ENCODE data around the gene MMGT1. TPM values are rescaled to one million over a fixed set of nuclear protein-coding genes. Genes with fewer than 3 reads are reported as not detected.

The MMGT1 gene
- total RNA-seq, 1 experiment from 2014 or later = 26.2 TPM

DNA sequence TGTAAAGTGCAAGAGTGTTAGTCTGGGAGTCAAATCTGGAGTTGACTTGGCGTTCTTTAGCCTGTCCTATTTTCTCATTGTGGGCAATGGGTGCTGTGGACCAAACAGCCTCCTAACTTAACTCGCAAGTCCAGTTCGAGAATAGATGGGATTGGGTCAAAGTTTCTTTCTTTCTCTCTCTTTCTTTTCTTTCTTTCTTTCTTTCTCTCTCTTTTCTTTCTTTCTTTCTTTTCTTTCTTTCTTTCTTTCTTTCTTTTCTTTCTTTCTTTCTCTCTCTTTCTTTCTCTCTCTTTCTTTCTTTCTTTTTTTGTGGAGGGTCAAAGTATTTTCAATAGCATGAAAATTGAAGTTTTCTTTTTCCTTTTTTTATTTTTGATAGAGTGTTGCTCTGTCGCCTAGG is 14.5 kb upstream of the MMGT1 start:
- Histone ChIP-seq H3K27me3 (ENCODE audit: insufficient read depth, low read depth) (no peaks in the 10 kb centered on the region), H3K9me3 (ENCODE audit: insufficient read depth, low read depth) (no peaks in the 10 kb centered on the region), H3K4me2 (no peak overlapping the region), H3F3A (ENCODE audit: insufficient read depth, low read depth) (no peaks in the 10 kb centered on the region), H3K36me3 (ENCODE audit: low read depth) (no peaks in the 10 kb centered on the region), H2AFZ (no peak overlapping the region), H4K20me1 (ENCODE audit: insufficient read depth) (no peaks in the 10 kb centered on the region), H3K9me2 (ENCODE audit: insufficient read depth) (no peaks in the 10 kb centered on the region), H3K79me2 (ENCODE audit: low read depth) (no peaks in the 10 kb centered on the region; the same call in 1 of the 2 replicates), H3K4me3 (no peak overlapping the region), H3K27ac (no peak overlapping the region), H3K4me1 (replicated peaks; ENCODE audit: insufficient read depth) (peaks cover 18% of the 10 kb centered on the region; the same call in 1 of the 2 replicates)
- intact Hi-C loops (cut with micrococcal nuclease; ENCODE audit: unreplicated experiment) = no loop called here
- TF ChIP-seq EZH2 (IDR thresholded peaks at IDR 0.05; ENCODE audit: low read depth) = no peak
- TF ChIP-seq, protein P1, sequence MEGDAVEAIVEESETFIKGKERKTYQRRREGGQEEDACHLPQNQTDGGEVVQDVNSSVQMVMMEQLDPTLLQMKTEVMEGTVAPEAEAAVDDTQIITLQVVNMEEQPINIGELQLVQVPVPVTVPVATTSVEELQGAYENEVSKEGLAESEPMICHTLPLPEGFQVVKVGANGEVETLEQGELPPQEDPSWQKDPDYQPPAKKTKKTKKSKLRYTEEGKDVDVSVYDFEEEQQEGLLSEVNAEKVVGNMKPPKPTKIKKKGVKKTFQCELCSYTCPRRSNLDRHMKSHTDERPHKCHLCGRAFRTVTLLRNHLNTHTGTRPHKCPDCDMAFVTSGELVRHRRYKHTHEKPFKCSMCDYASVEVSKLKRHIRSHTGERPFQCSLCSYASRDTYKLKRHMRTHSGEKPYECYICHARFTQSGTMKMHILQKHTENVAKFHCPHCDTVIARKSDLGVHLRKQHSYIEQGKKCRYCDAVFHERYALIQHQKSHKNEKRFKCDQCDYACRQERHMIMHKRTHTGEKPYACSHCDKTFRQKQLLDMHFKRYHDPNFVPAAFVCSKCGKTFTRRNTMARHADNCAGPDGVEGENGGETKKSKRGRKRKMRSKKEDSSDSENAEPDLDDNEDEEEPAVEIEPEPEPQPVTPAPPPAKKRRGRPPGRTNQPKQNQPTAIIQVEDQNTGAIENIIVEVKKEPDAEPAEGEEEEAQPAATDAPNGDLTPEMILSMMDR (conservative IDR thresholded peaks at IDR 0.05) = no peak
- no peak for DNase-seq
- CTCF ChIA-PET = no interaction called here
- no TSS peak for BruUV-seq (replicated peaks)
- POLR2A ChIA-PET (ENCODE audit: unreplicated experiment) = no interaction called here

DNA sequence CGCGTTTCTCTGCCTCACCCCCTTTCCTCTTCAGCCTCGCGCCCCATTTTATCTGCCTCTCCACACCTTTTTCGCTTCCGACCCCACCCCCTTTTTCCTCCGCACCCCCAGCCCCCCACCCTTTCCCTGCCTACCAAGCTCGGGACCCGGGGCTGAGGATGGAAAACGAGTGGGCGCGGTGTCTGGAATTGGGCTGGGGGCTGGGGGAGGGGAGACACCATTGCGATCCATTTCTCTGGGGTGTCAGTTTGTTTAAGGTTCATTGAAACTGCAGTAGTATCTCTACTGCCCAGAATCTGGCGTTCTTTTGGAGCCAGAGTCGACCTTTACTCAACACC is 12.2 kb upstream of the MMGT1 start:
- Histone ChIP-seq H3K4me1 (replicated peaks; ENCODE audit: insufficient read depth) (peaks cover 27% of the 10 kb centered on the region), H3K79me2 (ENCODE audit: low read depth) (no peaks in the 10 kb centered on the region; the same call in 1 of the 2 replicates), H3K36me3 (ENCODE audit: low read depth) (no peaks in the 10 kb centered on the region), H3K9me2 (ENCODE audit: insufficient read depth) (no peaks in the 10 kb centered on the region), H3K4me3 (peak overlapping the region; percentile 81), H3K27me3 (ENCODE audit: insufficient read depth, low read depth) (no peaks in the 10 kb centered on the region), H3K27ac (no peak overlapping the region), H4K20me1 (ENCODE audit: insufficient read depth) (no peaks in the 10 kb centered on the region), H3K4me2 (peak overlapping the region; percentile 91), H2AFZ (peak overlapping the region; percentile 89), H3K9me3 (ENCODE audit: insufficient read depth, low read depth) (no peaks in the 10 kb centered on the region), H3F3A (ENCODE audit: insufficient read depth, low read depth) (no peaks in the 10 kb centered on the region)
- ChIA-PET CTCF (interaction anchor here (0.7 kb wide), 1 partner anchor 200 kb away, joined by 11 read pairs; no protein-coding TSS in a partner anchor), POLR2A (ENCODE audit: unreplicated experiment) (no interaction called here)
- no TSS peak for BruUV-seq (replicated peaks)
- TF ChIP-seq, protein P1 (conservative IDR thresholded peaks at IDR 0.05) = no peak
- TF ChIP-seq EZH2 (IDR thresholded peaks at IDR 0.05; ENCODE audit: low read depth) = no peak
- intact Hi-C loops (cut with micrococcal nuclease; ENCODE audit: unreplicated experiment) = loop anchor here (1.0 kb wide), 1 partner anchor 9 kb away; no protein-coding TSS in a partner anchor
- DNase-seq = no peak

DNA sequence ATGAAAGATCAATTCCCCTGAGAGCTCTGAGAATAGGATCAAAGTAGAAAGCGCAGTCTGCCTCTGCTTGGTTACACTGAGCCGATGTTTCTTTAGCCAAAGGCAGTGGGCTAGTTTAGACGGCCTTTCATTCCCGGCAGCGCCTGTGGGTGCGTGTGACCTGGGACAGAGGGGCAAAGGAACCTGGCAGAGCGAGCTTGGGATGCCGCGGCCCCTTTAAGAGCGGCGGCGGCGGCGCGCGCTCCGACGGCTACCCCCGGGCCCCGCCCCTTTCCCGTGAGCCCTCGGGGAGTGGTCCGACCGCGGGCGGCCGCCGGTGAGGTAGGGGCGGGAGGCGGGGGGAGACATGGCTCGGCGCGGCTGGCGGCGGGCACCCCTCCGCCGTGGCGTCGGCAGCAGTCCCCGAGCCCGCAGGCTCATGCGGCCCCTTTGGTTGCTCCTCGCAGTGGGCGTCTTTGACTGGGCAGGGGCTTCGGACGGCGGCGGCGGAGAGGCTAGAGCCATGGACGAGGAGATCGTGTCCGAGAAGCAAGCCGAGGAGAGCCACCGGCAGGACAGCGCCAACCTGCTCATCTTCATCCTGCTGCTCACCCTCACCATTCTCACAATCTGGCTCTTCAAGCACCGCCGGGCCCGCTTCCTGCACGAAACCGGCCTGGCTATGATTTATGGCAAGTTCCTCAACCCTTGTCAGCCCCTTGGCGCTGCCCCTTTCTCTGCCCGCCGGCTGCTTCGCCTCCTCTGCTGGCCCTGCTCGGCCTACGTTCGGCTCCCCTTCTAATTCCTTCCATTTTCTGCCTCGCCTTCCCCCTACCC is 11.6 kb upstream of the MMGT1 start, which contains the start of gene SLC9A6:
Gene SLC9A6, plus strand, starts transcription at position 279 of the 816 bp plus-strand sequence. Its CDS starts 224 bp downstream, at position 503.
- ChIA-PET CTCF (interaction anchor here (0.7 kb wide), 2 partner anchors 201 to 1066 kb away, joined by 10 to 11 read pairs; no protein-coding TSS in a partner anchor), POLR2A (ENCODE audit: unreplicated experiment) (interaction anchor here (0.6 kb wide), 1 partner anchor 631 kb away, joined by 3 read pairs; no protein-coding TSS in a partner anchor)
- peak within 1 kb of the TSS; percentile 89 for H2AFZ ChIP-seq
- no peaks in the 10 kb centered on the region for H3K9me2 ChIP-seq (ENCODE audit: insufficient read depth)
- peaks cover 27% of the 10 kb centered on the region for H3K4me1 ChIP-seq (replicated peaks; ENCODE audit: insufficient read depth)
- no peaks in the 10 kb centered on the region for H4K20me1 ChIP-seq (ENCODE audit: insufficient read depth)
- no peaks in the 10 kb centered on the region for H3F3A ChIP-seq (ENCODE audit: insufficient read depth, low read depth)
- no peaks in the 10 kb centered on the region for H3K27me3 ChIP-seq (ENCODE audit: insufficient read depth, low read depth)
- no TSS peak for BruUV-seq (replicated peaks)
- no peak within 1 kb of the TSS for H3K27ac ChIP-seq
- TF ChIP-seq EZH2 (IDR thresholded peaks at IDR 0.05; ENCODE audit: low read depth) = no peak
- TF ChIP-seq, protein P1 (conservative IDR thresholded peaks at IDR 0.05) = no peak
- intact Hi-C loops (cut with micrococcal nuclease; ENCODE audit: unreplicated experiment) = loop anchor here (1.0 kb wide), 1 partner anchor 8 kb away; no protein-coding TSS in a partner anchor
- H3K4me3 ChIP-seq = peak within 1 kb of the TSS; percentile 81
- no peaks in the 10 kb centered on the region; the same call in 1 of the 2 replicates for H3K79me2 ChIP-seq (ENCODE audit: low read depth)
- no peaks in the 10 kb centered on the region for H3K36me3 ChIP-seq (ENCODE audit: low read depth)
- no peaks in the 10 kb centered on the region for H3K9me3 ChIP-seq (ENCODE audit: insufficient read depth, low read depth)
- peak within 1 kb of the TSS; percentile 91 for H3K4me2 ChIP-seq
- peak; percentile 41 to 75 for DNase-seq
